Measurements from ENCODE around the gene LRCOL1.

LRCOL1 gene

DNA sequence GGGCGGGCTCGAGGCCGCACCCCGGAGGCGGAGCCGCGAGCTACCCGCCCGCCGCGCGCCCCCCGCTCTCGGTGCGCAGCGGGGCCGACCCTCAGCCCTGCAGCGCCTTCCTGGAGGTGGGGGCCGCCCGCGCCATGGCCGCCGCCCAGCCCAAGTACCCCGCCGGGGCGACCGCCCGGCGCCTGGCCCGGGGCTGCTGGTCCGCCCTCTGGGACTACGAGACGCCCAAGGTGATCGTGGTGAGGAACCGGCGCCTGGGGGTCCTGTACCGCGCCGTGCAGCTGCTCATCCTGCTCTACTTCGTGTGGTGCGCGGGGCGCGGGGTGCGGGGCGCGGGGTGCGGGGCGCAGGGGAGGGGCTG is 8.3 kb upstream of the LRCOL1 start, which contains the start of gene P2RX2:
Gene P2RX2, plus strand, starts transcription at position 94 of the 361 bp plus-strand sequence. Its CDS starts 41 bp downstream, at position 135.
- DNase-seq = no peak

DNA sequence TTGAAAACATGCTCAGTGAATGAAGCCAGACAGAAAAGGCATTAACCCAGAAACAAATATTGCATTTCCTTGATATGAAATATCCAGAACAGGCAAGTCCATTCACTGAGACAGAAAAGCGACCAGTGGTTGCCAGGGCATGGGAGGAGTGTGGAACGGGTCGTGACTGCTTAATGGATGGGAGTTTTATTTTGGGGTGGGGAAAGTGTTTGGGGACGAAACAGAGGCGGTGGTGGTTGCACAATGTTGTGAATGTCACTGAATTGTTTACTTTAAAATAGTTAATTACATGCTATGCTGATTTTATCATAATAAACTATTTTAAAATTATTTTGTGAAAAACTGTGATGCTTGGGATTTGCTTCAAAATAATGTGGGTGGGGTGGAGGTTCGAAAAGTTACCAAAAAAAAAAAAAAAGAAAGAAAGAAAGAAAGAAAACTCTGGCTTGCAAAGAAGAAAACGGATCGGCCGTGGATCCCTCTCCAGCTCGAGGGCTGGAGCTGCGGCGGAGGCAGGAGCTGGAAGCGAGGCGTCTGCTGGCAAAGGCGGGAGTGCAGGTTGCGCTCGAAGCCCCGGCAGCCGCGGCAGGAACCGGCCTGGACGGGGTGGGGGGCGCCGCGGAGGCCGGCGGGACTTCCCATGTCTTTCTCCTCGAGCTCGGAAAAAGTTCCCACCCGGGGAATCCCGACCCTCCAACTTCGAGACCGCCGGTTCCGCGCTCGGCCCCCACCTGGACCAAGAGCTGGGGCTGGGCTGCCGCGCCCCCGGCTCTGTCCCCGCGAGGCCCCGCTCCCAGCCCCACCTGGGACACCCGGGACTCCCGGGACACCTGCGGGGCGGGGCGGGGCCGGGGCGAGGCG is 7.7 kb upstream of the LRCOL1 start:
- no peak for DNase-seq

DNA sequence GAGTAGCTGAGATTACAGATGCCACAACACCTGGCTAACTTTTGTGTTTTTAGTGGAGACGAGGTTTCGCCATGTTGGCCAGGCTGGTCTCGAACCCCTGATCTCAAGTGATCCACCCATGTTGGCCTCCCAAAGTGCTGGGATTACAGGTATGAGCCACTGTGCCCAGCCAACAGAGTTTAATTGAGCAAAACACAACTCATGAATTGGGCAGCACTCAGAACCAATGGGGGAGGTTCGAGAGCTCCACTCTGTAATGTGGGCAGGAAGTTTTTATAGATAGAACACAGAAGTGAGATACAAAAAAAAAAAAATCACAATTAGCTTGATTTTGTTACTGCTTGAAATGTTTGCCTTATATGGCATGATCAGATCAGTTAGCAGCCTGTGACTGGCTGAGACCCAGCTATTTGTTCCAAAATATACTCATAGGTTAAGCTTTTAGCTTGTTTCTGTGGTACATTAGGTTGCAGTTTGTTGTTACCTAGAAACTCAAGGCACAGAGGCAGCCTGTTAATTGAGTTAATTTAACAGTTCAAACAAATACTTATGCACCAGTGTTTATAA is 6.8 kb upstream of the LRCOL1 start:
- no peak for DNase-seq

DNA sequence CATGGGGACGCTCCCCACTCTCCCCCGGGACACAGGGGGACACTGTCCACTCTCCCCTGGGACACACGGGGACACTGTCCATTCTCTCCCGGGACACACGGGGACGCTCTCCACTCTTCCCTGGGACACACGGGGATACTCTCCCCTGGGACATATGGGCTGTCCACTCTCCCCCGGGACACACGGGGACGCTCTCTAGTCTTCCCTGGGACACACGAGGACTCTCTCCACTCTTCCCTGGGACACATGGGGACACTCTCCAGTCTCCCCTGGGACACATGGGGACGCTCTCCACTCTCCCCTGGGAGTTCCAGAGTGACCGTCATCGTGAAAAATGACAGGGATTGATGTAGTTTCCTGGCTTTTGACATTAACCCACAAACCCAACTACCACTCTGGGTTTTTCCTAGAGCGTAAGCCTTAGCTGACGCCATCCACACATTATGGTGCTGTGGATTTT is 5.2 kb upstream of the LRCOL1 start:
- no peak for DNase-seq

DNA sequence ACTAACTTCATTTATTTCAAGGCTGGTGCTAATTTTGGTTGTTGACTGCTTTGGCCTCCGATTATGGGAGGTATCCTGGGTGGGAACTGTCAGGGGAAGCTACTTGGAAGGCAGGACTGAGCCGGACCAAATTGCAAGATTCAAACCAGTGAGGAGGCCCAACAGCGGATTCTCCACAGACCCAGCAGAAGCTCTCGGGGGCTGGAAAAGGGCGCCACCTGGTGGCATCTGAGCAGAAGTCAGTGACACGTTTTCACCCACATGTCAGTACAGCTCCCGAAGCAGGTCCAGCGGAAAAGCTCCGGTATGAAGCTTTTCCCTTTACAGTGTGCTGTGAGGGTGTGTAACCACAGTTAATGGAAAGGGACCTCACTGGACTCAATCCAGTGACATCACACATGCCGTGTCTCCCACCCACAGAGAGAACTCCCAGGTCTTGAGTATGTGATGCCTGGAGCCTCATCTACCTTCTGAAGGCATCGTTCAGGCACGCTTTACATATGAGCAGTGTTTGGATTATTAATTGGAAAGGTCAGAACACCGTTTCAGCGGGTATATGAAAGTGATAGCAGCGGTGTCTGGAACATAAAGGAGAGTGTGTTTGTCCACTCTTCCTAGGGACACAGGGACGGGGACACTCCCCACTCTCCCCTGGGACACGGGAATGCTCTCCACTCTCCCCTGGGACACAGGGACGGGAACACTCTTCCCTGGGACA is 4.6 kb upstream of the LRCOL1 start:
- DNase-seq = peak in 1 of 2 experiments; percentile 71

DNA sequence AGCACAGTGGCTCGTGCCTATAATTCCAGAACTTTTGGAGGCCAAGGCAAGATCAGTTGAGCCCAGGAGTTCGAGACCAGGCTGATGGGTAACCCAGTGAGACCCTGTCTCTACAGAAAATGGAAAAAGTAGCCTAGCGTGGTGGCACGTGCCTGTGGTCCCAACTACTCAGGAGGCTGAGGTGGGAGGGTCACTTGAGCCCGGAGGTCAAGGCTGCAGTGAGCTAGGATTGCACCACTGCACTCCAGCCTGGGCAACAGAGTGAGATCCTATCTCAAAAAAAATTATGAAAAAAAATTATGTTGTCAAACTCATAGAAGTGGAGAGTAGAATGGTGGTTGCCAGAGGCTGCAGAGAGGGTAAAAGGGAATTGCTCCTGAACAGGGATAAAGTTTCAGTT is 3.6 kb upstream of the LRCOL1 start:
- no peak for DNase-seq

DNA sequence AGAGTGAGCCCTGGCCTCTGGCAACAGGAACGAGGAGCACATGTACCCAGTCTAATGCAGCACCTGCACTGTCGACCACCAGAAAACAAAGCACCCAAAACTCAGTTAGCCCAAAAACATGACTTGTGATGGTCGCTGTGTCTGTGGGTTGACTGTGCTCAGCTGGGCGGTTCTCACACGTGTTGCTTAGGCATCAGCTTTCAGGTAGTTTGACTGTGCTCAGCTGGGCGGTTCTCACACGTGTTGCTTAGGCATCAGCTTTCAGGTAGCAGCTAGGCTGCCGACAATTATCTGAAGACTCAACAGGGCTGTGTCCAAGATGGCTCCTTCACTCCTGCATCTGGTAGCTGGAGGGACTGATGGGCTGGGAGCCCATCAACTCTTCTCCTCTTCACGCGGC is 1.2 kb upstream of the LRCOL1 start:
- no peak for DNase-seq

DNA sequence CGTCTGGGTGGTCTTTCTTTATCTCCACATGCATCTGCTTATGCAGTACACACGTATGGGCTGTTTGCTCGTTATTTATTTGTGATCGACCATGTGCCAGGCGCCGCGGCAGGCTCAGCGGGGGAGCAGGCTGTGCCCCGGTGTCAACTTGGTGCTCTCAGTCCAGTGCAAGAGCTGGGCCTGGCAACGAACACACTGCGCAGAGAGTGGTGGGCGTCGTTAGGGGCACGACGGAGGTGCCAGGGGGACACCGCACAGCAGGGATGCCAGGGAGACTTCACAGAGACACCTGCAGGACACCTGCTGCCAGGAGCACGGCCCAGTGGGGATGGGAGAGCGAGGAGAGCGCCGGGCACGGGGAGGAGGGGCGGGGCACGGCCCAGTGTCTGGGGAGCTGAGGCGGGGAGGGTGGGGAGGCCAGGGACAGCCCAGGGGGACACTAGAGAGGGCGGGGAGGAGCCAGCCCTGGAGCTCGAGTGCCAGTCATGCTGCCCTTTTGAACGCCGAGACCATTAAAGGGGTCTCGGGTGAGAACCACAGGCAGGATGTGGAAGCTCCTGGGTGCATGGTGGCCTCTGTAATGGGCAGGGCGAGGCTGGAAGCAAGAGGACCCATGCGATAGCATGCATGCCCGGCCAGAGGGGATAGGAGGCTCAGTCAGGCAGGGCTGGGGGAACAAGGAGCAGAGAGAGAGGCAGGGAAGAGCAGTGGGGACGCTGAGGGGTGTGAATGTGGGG is 652 bp upstream of the LRCOL1 start:
- DNase-seq = no peak

DNA sequence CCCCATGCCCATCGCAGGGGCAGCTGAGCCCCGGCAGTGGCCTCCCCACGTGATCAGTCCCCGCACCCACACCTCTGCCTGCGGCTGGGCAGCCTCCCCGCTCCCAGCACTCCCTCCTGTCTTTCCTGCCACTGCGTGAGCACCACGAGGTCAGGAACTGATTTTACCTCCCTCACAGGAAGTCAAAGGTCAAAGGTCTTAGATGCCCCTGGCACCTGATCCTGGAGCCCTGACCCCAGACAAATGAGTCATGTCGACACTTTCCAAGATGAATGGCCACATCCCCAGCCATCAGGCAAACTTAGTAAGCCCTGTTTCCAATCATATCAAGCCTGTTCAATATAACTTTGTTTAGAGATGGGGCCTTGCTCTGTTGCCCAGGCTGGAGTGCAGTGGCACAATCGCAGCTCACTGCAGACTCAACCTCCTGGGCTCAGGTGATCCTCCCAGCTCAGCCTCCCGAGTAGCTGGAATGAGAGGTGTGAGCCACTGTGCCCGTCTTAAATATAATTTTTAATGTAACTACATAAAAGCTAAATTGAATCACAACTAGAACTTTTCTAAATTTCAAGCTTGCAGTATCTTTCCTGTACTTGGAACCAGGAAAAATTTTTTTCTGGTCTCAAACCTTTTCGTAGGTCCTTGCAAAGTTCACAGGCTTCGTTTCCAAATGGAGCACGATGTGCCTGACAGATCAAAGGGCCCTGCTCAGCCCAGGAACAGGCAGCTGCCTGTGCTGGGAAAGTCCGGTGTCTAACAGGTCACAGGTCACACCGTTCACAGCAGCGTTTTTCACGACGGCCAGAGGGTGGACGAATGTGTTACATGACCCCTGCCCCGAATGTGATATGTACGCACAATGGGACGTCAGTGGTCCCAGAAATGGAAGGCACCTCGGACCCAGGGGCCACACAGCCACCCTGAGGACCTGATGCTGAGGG is 1.9 kb downstream of the LRCOL1 start:
- no peak for DNase-seq

DNA sequence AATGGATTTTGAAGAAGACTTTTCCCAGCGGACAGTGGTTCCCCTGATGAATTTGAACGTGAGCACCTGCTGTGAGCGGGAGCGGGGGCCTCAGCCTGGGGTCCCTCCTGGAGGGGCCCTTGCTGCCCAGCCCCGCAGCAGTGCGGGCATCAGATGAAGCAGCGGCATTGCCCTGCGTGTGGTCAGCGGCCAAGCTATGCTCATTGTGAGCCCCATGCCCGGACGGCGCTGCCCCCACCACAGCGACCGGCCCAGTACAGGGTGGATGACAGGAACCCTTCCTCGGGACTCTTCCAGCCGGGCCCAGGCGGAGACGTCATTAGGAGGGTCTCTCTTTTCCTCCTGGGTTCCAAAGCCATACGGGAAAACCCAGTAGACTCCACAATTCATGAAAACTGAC is 3.5 kb downstream of the LRCOL1 start:
- DNase-seq = no peak

DNA sequence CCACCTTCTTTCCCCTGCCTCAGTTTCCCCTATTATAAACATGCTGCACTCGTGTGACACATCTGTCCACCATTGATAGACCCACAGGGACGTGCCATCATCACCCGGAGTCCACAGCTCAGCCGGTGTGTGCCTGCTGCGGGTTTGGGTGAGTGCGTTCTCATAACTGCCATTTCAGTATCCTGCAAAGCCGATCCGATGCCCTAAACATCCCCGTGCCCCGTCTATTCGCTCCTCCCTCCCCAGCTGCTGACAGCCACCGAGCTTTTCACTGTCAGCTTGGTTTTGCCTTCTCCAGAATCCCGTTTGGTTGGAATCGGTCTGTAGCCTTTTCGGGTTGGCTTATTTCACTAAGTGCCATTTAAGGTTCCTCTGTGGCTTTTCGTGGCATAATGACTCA is 3.9 kb downstream of the LRCOL1 start:
- no peak for DNase-seq

DNA sequence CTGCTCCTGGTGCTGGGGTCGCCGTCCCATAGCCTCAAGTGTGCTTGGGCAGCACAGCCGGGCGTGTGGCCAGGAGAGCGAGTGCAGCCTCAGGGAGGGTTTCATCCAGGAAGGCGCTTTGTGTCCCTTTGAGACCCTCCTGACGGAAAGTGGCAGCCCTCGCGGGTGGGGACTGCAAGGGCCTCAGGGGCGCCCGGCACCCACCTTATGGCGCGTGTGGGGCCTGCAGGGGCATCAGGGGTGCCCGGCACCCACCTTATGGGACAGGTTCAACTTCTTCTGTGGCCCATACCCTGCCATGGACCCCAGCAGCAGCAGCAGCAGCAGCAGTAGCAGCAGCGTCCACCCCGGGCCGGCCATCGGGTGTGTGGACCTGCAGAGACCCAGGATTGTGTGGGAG is 4.5 kb downstream of the LRCOL1 start:
- DNase-seq = no peak

DNA sequence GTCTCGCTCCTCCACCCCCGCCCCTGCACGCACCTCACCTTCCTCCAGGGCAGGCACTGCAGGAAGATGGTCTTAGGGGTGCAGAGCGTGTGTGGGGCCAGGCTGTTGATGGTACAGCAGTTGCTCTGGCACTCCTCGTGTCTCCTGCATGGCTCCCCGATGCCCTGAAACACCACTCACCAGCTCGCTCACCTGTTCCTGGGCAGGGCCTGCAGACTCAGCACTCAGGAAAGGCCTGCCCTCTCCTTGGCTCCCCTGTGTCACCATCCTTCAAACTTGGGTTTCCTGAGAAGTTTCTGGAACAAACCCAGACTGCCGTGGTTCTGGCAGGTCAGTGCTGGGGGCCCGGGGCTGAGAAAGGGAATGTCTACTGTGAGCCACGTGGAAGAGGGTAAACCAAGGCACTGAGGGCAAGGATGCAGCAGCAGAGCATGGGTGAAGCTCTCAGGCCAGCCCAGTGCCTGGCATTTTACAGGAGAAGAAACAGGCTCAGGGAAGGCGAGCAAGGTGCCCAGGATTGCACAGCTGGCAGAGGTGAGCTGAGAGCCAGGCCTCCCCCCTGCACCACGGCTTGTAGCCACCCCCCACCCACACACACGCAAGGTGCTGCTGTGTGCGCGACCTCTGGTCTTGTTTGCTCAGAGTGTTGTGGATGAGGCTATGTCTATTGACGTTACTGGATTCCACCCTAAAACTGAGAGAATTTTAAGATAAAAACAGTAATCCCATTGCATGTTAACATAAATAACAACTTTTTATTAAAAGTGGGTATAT is 5.5 kb downstream of the LRCOL1 start:
- no peak for DNase-seq

DNA sequence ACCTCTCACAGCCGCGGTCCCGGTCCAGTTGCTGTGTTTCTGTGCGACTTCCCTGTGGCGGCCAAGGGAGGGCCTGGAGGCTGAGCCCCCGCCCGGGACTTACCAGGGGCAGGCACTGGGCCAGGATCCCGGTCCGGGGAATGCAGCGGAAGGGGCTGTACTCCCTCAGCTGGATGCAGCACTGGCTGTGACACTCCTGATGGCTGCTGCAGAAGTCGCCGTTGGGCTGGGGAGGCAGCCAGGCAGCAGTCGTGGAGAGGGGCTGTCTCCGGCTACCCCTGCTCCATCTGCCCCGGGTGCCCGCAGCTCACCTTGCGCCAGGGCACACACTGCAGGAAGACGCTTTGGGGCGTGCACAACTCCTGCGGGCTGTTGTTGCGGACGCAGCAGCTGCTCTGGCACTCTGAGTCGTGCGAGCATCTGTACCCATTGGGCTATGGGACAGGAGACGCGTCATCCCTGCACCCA is 6.2 kb downstream of the LRCOL1 start:
- no peak for DNase-seq

DNA sequence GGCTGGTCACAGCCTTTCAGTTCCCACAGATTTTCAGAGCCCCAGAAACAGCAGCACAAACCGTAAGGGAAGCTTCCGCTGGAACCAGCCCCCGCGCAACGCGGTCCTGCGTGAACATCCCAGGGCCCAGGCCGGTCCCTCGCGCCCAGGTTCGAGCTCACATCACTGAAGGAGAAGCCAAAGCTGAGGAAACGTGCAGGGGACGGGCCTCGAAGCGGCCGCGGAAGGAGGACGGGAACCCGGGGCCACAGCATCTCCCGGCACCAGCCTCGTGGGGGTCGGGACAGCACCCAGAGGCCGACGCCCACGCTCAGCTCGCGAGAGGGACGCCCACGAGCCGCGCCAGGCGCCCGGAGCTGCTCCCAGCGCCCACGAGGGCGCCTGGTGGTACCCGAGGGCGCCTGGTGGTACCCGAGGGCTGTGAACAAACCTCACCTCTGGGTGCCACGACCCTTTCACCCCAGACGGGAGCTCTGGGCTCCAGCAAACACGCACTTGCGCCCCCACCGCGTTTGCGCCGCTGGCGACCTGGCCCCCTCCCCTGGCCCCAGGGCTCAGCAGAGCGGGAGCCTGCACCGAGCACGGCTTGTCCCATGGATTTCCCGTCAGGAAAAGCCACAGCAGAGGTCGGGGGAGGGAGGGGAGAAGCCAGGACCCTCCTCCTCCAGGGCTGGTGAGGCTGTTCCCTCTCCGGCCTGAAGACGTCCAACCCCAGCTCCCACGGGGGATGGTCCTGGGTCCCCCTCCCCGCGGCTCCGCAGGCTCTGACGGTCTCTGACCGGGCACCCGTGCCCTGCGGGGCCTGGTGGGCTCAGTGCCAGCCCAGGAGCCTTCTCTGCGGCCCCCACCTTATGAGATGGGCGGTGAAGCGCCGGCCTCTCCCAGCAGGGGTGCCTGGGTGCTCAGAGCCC is 6.9 kb downstream of the LRCOL1 start:
- no peak for DNase-seq

DNA sequence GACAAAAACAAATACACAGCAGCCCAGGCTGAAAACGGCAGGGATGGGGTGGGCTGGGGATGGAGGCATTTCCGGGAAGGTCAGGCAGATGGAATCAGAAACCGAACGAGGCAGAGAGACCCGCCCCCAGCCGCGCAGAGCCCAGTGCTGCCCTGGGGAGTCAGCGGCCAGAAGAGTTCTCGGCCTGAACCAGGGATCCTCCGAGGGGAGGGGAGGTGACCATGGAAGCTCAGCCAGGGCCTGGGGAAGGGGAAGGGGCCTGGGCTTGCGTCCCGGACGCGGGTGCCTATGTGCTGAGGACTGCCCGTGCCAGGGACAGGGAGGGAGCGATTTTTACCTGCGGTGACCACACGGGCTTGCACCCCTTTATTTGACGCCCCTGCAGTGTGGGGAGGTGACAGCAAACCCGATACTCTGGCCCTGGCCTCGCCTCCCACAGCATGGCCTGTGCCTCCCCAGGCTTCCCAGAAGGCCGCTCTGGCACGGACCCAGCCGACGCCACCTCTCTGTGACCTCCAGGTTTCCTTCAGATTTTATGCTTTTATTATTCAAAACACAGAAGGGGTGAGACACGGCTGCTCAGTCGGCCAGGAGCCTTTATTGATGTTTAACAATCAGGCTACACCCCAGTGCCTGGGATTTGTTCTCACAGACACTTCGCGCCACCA is 7.7 kb downstream of the LRCOL1 start:
- DNase-seq = no peak

DNA sequence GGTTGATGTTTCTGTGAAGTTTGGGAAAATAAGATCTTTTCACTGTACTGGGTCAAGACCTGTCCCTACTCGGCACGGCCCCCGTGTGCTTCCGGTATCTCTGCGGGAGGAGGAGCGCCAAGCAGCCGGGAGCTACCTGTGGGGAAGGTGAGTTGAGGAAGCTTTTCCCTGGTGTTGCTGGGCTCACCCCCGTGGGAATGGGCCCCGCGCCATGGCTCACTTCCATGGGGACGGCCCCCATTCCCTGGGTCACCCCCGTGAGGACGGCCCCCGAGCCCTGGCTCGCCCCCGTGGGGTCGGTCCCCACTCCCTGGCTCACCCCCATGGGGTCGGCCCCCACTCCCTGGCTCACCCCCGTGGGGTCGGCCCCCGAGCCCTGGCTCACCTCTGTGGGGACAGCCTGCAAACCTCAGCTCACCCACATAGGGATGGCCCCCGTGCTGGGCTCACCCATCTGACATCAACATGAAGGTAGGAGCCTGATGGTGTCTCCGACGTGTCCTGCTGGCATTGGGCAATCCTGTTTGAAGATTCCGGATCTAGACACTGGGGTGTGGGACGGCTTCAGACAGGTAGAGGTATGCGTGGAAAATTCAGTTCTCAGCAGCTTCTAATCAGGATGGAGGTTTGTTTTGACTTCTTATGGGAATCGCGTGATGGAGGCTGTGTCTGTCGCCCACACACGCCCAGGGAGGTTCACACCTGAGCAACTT is 9.1 kb downstream of the LRCOL1 start:
- DNase-seq = no peak

Data from cerebellar nuclear complex (tissue), 1 donor.